Panc1 (cell line): ENCODE results near the gene KRT86. TPM values are rescaled to one million over a fixed set of nuclear protein-coding genes. Genes with fewer than 3 reads are reported as not detected.

ENCODE experiments used
- ATAC-seq: fragments of 200-7000 bp; cut with Tn5 transposase; 2 replicates; pipeline ENCODE4 v1.9.1; 2020; ENCODE audit warnings: mild to moderate bottlenecking, moderate library complexity
- BruUV-seq: library from RNA; stranded (reverse); fragments of 400-500 nt; replicated peaks from 2 replicates; lab custom pipeline; 2021; lab: Mats Ljungman, UMichigan
- CTCF ChIA-PET: fragments of 300-600 bp; sonication (Branson Sonifier 250); formaldehyde crosslinking; loops from one replicate; lab custom pipeline; 2022; ENCODE audit warnings: antibody characterized with exemption; lab: Charles Lee
- POLR2A ChIA-PET: fragments of 300-600 bp; sonication (Branson Sonifier 250); formaldehyde crosslinking; loops from one replicate; lab custom pipeline; 2022; ENCODE audit warnings: antibody characterized with exemption; lab: Charles Lee
- DNase-seq: peaks from one replicate; pipeline ENCODE4 v3.0.0-alpha.2; 2010; ENCODE audit warnings: low read depth, low spot score
- H3K27ac ChIP-seq: 2 replicates; pipeline ENCODE4 v1.5.1; 2011; ENCODE audit warnings: mild to moderate bottlenecking, low read length, inconsistent platforms
- H3K27me3 ChIP-seq: fragments of 200-500 bp; sonication (Bioruptor generic); 2 replicates; pipeline ENCODE4 v1.6.0; 2014; ENCODE audit warnings: low read length, inconsistent platforms; ENCODE audit not compliant: control insufficient read depth, insufficient read depth
- H3K36me3 ChIP-seq: fragments of 200-500 bp; sonication (Bioruptor generic); 2 replicates; pipeline ENCODE4 v1.5.1; 2014; ENCODE audit warnings: inconsistent platforms, mild to moderate bottlenecking, low read length, moderate library complexity; ENCODE audit not compliant: control insufficient read depth, insufficient read depth
- H3K4me1 ChIP-seq: 2 replicates; pipeline ENCODE4 v1.5.1; 2011; ENCODE audit warnings: inconsistent platforms, mild to moderate bottlenecking, low read length, moderate library complexity; ENCODE audit not compliant: control insufficient read depth, insufficient read depth
- H3K4me3 ChIP-seq, 2 experiments: 2 replicates each; pipeline ENCODE4 v1.5.1; 2011 to 2012; ENCODE audit warnings: low read depth in 2 of 2, low read length in 2 of 2, mild to moderate bottlenecking in 2 of 2, inconsistent platforms in 1 of 2, moderate library complexity in 1 of 2
- H3K9me3 ChIP-seq: fragments of 200-500 bp; sonication (Bioruptor generic); 2 replicates; pipeline ENCODE4 v1.5.1; 2014; ENCODE audit warnings: low read depth, mild to moderate bottlenecking, inconsistent platforms, low read length, moderate library complexity; ENCODE audit not compliant: control insufficient read depth, insufficient read depth
- CTCF ChIP-seq: fragments of 450-650 bp; IDR thresholded peaks from 2 replicates; pipeline ENCODE4 v1.5.1; 2017; ENCODE audit warnings: mild to moderate bottlenecking
- POLR2AphosphoS5 ChIP-seq: IDR thresholded peaks from 2 replicates; pipeline ENCODE4 v1.6.1; 2012; ENCODE audit warnings: mild to moderate bottlenecking, low read depth, low read length, moderate library complexity
- REST ChIP-seq, 2 experiments: IDR thresholded peaks; 2 replicates each; pipeline ENCODE4 v1.6.1; 2011 to 2012; ENCODE audit warnings: low read depth in 2 of 2, control low read depth in 1 of 2, low read length in 1 of 2, mild to moderate bottlenecking in 1 of 2, moderate library complexity in 1 of 2; ENCODE audit not compliant: insufficient read depth in 1 of 2
- SIN3A ChIP-seq: IDR thresholded peaks from 2 replicates; pipeline ENCODE4 v1.6.1; 2012; ENCODE audit warnings: low read depth, mild to moderate bottlenecking, low read length, moderate library complexity, borderline replicate concordance; ENCODE audit not compliant: insufficient read depth
- TCF7L2 ChIP-seq: IDR thresholded peaks from 2 replicates; pipeline ENCODE4 v1.6.1; 2011; ENCODE audit warnings: mild to moderate bottlenecking, low read depth, low read length, inconsistent platforms
- in situ Hi-C: cut with HindIII; loops from 2 replicates; pipeline ENCODE4 v1.10.0; 2016; ENCODE audit warnings: low sequenced_read_pairs, low pct_unique_long_range_greater_than_20kb
- intact Hi-C: fragments of 100-400 bp; cut with micrococcal nuclease; formaldehyde crosslinking; loops from one replicate; pipeline ENCODE4 v1.10.0; 2022; ENCODE audit not compliant: unreplicated experiment
- total RNA-seq: library from RNA; stranded (reverse); gene quantifications from one replicate; pipeline ENCODE4 v1.2.1, GENCODE V29; 2021; ENCODE audit not compliant: unreplicated experiment

Gene KRT86
- total RNA-seq, 1 experiment from 2014 or later, result 1.1 TPM

GRCh38 chr12:52280319-52280795, 5.9 kb downstream of the KRT86 start:
- Histone ChIP-seq H3K27ac (peak overlapping the region; percentile 96), H3K36me3 (no peaks in the 10 kb centered on the region), H3K4me3 (0 out of 4 replicates have a peak overlapping the region, but pooled peaks of 1 of the 2 experiments have one; percentile 2), H3K4me1 (peaks cover 46% of the 10 kb centered on the region), H3K27me3 (no peaks in the 10 kb centered on the region), H3K9me3 (no peaks in the 10 kb centered on the region)
- no TSS peak for BruUV-seq
- DNase-seq, result peak; percentile 99
- intact Hi-C loops, result no loop called here
- CTCF ChIA-PET, result interaction anchor here (1.4 to 1.7 kb wide), 3 partner anchors 11 to 115 kb away, joined by 4 read pairs; no protein-coding TSS in a partner anchor
- POLR2A ChIA-PET, result no interaction called here
- in situ Hi-C loops, result loop anchor here (5.0 kb wide), 1 partner anchor 47 kb away; no protein-coding TSS in a partner anchor
- TF ChIP-seq REST (IDR thresholded peaks at IDR 0.05; ENCODE audit: insufficient read depth in 1 of 2, low read depth in 2 of 2, low read length in 1 of 2) (no peak), SIN3A (no peak), TCF7L2 (no peak), CTCF (no peak), POLR2AphosphoS5 (no peak; the same call in 1 of the 2 replicates)
- ATAC-seq, result peak; percentile 78

- DNase-seq (peak; percentile 96), ATAC-seq (peak; percentile 81)
- POLR2A ChIA-PET, result interaction anchor here (0.6 kb wide), 1 partner anchor 56 kb away, joined by 3 read pairs; no protein-coding TSS in a partner anchor
Measured at GRCh38 chr12:52280796-52281560, 6.5 kb downstream of the KRT86 start.

More at GRCh38 chr12:52280796-52281560, 6.5 kb downstream of the KRT86 start:
- intact Hi-C loops (no loop called here), in situ Hi-C loops (loop anchor here (5.0 kb wide), 1 partner anchor 46 kb away; no protein-coding TSS in a partner anchor)
- no peaks in the 10 kb centered on the region for H3K27me3 ChIP-seq
- H3K9me3 ChIP-seq, result no peaks in the 10 kb centered on the region
- H3K4me1 ChIP-seq, result peaks cover 50% of the 10 kb centered on the region
- BruUV-seq, result no TSS peak
- CTCF ChIA-PET, result interaction anchor here (1.4 to 1.7 kb wide), 2 partner anchors 26 to 116 kb away, joined by 4 read pairs; no protein-coding TSS in a partner anchor
- peak overlapping the region; percentile 96 for H3K27ac ChIP-seq
- 0 out of 4 replicates have a peak overlapping the region, but pooled peaks of 1 of the 2 experiments have one; percentile 2 for H3K4me3 ChIP-seq
- H3K36me3 ChIP-seq, result no peaks in the 10 kb centered on the region
- TF ChIP-seq TCF7L2, result peak; percentile 87
- no peak for TF ChIP-seq CTCF
- no peak for TF ChIP-seq SIN3A
- no peak for TF ChIP-seq REST (IDR thresholded peaks at IDR 0.05; ENCODE audit: insufficient read depth in 1 of 2, low read depth in 2 of 2, low read length in 1 of 2)
- TF ChIP-seq POLR2AphosphoS5, result peak; percentile 63
